GM23338 (cell line): Measurements from ENCODE around the gene DDX54. TPM values are rescaled to one million over a fixed set of nuclear protein-coding genes. Genes with fewer than 3 reads are reported as not detected.
A peak's percentile ranks its signal among the peaks of the same experiment; 100 is the strongest.

Experiments
- ATAC-seq: fragments of 200-7000 bp; cut with Tn5 transposase; 3 replicates; pipeline ENCODE4 v1.9.1; 2020
- DNase-seq: peaks from one replicate; pipeline ENCODE4 v3.0.0-alpha.2; 2015; ENCODE audit warnings: low spot score
- H2AFZ ChIP-seq: fragments of 200-600 bp; sonication (generic); 2 replicates; pipeline ENCODE4 v1.8.0; 2016; ENCODE audit warnings: antibody characterized with exemption, mild to moderate bottlenecking, moderate library complexity
- H3F3A ChIP-seq: fragments of 200-600 bp; sonication (generic); replicated peaks from 2 replicates; pipeline ENCODE4 v1.8.0; 2017; ENCODE audit warnings: antibody characterized with exemption, mixed run types, low read depth
- H3K27ac ChIP-seq: fragments of 200-600 bp; sonication (generic); 2 replicates; pipeline ENCODE4 v1.6.1; 2016; ENCODE audit warnings: low read depth
- H3K27me3 ChIP-seq: fragments of 200-600 bp; sonication (generic); 2 replicates; pipeline ENCODE4 v1.8.0; 2016; ENCODE audit warnings: mild to moderate bottlenecking, mixed run types, moderate library complexity; ENCODE audit not compliant: insufficient read depth
- H3K36me3 ChIP-seq: fragments of 200-600 bp; sonication (generic); 2 replicates; pipeline ENCODE4 v1.8.0; 2016; ENCODE audit warnings: mild to moderate bottlenecking; ENCODE audit not compliant: insufficient read depth
- H3K4me1 ChIP-seq: fragments of 200-600 bp; sonication (generic); 2 replicates; pipeline ENCODE4 v1.8.0; 2016; ENCODE audit warnings: mild to moderate bottlenecking, moderate library complexity; ENCODE audit not compliant: insufficient read depth
- H3K4me2 ChIP-seq: fragments of 200-600 bp; sonication (generic); 2 replicates; pipeline ENCODE4 v1.7.1; 2017; ENCODE audit warnings: mixed run types
- H3K4me3 ChIP-seq: fragments of 200-600 bp; sonication (generic); 2 replicates; pipeline ENCODE4 v1.6.1; 2016; ENCODE audit warnings: mixed run types
- H3K79me2 ChIP-seq: fragments of 200-600 bp; sonication (generic); replicated peaks from 2 replicates; pipeline ENCODE4 v1.8.0; 2017; ENCODE audit warnings: mild to moderate bottlenecking; ENCODE audit not compliant: insufficient read depth
- H3K9me2 ChIP-seq: fragments of 200-600 bp; sonication (generic); 2 replicates; pipeline ENCODE4 v1.8.0; 2017; ENCODE audit not compliant: insufficient read depth
- H4K20me1 ChIP-seq: fragments of 200-600 bp; sonication (generic); replicated peaks from 2 replicates; pipeline ENCODE4 v1.8.0; 2017; ENCODE audit warnings: mild to moderate bottlenecking; ENCODE audit not compliant: insufficient read depth
- H3K27ac Mint-ChIP-seq: 2 replicates; pipeline ENCODE4 v1.8.0; 2020; ENCODE audit warnings: inconsistent platforms, mild to moderate bottlenecking, moderate library complexity, mixed read lengths
- H3K27me3 Mint-ChIP-seq: 3 replicates; pipeline ENCODE4 v1.8.0; 2022; ENCODE audit warnings: low read depth, mild to moderate bottlenecking, moderate library complexity, mixed read lengths, inconsistent platforms; ENCODE audit not compliant: insufficient read depth, poor library complexity
- H3K36me3 Mint-ChIP-seq: 3 replicates; pipeline ENCODE4 v1.8.0; 2021; ENCODE audit warnings: low read depth, mild to moderate bottlenecking, inconsistent platforms, moderate library complexity, mixed read lengths
- H3K4me1 Mint-ChIP-seq: 3 replicates; pipeline ENCODE4 v1.8.0; 2020; ENCODE audit warnings: mild to moderate bottlenecking, inconsistent platforms, mixed read lengths
- H3K4me3 Mint-ChIP-seq: 3 replicates; pipeline ENCODE4 v1.8.0; 2021; ENCODE audit warnings: moderate library complexity, mild to moderate bottlenecking, inconsistent platforms, mixed read lengths
- H3K9me3 Mint-ChIP-seq: 3 replicates; pipeline ENCODE4 v1.8.0; 2020; ENCODE audit warnings: moderate library complexity, mild to moderate bottlenecking, inconsistent platforms, mixed read lengths
- CREB1 ChIP-seq: fragments of 250-450 bp; sonication (Bioruptor Pico); IDR thresholded peaks from 2 replicates; pipeline ENCODE4 v1.5.0; 2020; ENCODE audit warnings: low read depth, mild to moderate bottlenecking, moderate library complexity
- ETS1 ChIP-seq: IDR thresholded peaks from 2 replicates; pipeline ENCODE4 v1.6.1; 2016; ENCODE audit warnings: antibody characterized with exemption
- NANOG ChIP-seq: IDR thresholded peaks from 2 replicates; pipeline ENCODE4 v1.6.1; 2016; ENCODE audit warnings: antibody characterized with exemption, borderline replicate concordance
- POLR2AphosphoS5 ChIP-seq: IDR thresholded peaks from 2 replicates; pipeline ENCODE4 v1.6.1; 2016; ENCODE audit warnings: antibody characterized with exemption, low read depth
- STAT1 ChIP-seq: IDR thresholded peaks from one replicate; pipeline ENCODE4 v1.6.1; 2016; ENCODE audit warnings: antibody characterized with exemption; ENCODE audit not compliant: unreplicated experiment
- ZNF114 ChIP-seq: fragments of 250-450 bp; sonication (Bioruptor Pico); IDR thresholded peaks from 2 replicates; pipeline ENCODE4 v1.5.0; 2020; ENCODE audit warnings: mild to moderate bottlenecking, moderate library complexity
- ZNF462 ChIP-seq: fragments of 250-450 bp; sonication (Bioruptor Pico); IDR thresholded peaks from 2 replicates; pipeline ENCODE4 v1.5.0; 2020; ENCODE audit warnings: mild to moderate bottlenecking, moderate library complexity
- polyA plus RNA-seq: library from polyadenylated mRNA; unstranded; fragments of >200 nt; fragmentation: Nextera tagmentation; extraction: Ambion mirVana; gene quantifications from 2 replicates; pipeline ENCODE4 v1.2.1, GENCODE V29; 2016
- total RNA-seq: library from RNA; depleted of rRNA; stranded (reverse); fragments of >200 nt; shearing (Covaris generic); gene quantifications from 2 replicates; pipeline ENCODE4 v1.2.3, GENCODE V29; 2014

Gene DDX54
- total and polyA plus RNA-seq, 2 experiments from 2014 or later: 84.1 to 89.4 TPM

- TF ChIP-seq STAT1 (no peak), POLR2AphosphoS5 (no peak), ZNF462 (no peak), CREB1 (CRISPR knock-in tag) (no peak), ETS1 (no peak)
Measured at GRCh38 chr12:113234483-113234882, 49.2 kb upstream of the DDX54 start (continued).

- H3K36me3 Mint-ChIP-seq: peaks cover 41% of the 10 kb centered on the region
- no peak for DNase-seq
- no peak for TF ChIP-seq ZNF462
- no peak for TF ChIP-seq ZNF114 (CRISPR knock-in tag)
- no peak for TF ChIP-seq NANOG
Measured at GRCh38 chr12:113233967-113234366, 48.7 kb upstream of the DDX54 start.

More at GRCh38 chr12:113233967-113234366, 48.7 kb upstream of the DDX54 start:
- no peaks in the 10 kb centered on the region for H3K9me2 ChIP-seq
- H3K27me3 ChIP-seq: no peaks in the 10 kb centered on the region
- no peak for ATAC-seq
- H3K27ac ChIP-seq: 0 out of 2 replicates have a peak overlapping the region, but pooled peaks have one; percentile 5
- no peak overlapping the region for H2AFZ ChIP-seq
- H3K9me3 Mint-ChIP-seq: no peaks in the 10 kb centered on the region; the same call in 2 of the 3 replicates
- H3K4me3 Mint-ChIP-seq: no peak overlapping the region
- H3K4me1 ChIP-seq: peaks cover 15% of the 10 kb centered on the region
- H3K4me3 ChIP-seq: no peak overlapping the region
- 0 out of 2 replicates have a peak overlapping the region, but pooled peaks have one; percentile 9 for H3K4me2 ChIP-seq
- no peaks in the 10 kb centered on the region for H3K79me2 ChIP-seq
- H3K36me3 ChIP-seq: peaks cover 6% of the 10 kb centered on the region; the same call in 1 of the 2 replicates
- peak overlapping the region; percentile 82 for H3K27ac Mint-ChIP-seq
- no peaks in the 10 kb centered on the region for H4K20me1 ChIP-seq
- peaks cover 34% of the 10 kb centered on the region for H3K4me1 Mint-ChIP-seq
- no peaks in the 10 kb centered on the region for H3F3A ChIP-seq
- peaks cover 5% of the 10 kb centered on the region for H3K27me3 Mint-ChIP-seq
